ENCODE results near the gene SLC22A5. TPM values are rescaled to one million over a fixed set of nuclear protein-coding genes. Genes with fewer than 3 reads are reported as not detected.

The SLC22A5 gene
- total RNA-seq: 16.0 TPM

DNA sequence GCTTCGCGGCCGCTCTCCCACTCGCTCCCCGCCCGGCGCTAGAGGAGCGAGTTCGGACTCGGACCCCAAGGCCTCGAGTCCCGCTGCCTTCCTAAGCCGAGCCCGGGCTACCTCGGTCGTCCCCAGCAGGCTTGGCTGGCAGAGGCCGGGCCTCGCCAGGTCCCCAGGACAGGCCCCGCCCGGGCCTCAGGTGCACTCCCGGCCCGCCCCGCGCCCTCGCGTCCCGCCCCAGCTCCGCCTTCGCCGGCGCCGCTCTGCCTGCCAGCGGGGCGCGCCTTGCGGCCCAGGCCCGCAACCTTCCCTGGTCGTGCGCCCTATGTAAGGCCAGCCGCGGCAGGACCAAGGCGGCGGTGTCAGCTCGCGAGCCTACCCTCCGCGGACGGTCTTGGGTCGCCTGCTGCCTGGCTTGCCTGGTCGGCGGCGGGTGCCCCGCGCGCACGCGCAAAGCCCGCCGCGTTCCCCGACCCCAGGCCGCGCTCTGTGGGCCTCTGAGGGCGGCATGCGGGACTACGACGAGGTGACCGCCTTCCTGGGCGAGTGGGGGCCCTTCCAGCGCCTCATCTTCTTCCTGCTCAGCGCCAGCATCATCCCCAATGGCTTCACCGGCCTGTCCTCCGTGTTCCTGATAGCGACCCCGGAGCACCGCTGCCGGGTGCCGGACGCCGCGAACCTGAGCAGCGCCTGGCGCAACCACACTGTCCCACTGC lies at the start of gene SLC22A5:
SLC22A5 (plus strand) TSS at position 237 of the 707 bp plus-strand sequence; CDS start at position 500, 263 bp downstream.
- intact Hi-C loops (cut with DNase I): no loop called here
- DNase-seq (ENCODE audit: low spot score): peak; percentile 73

DNA sequence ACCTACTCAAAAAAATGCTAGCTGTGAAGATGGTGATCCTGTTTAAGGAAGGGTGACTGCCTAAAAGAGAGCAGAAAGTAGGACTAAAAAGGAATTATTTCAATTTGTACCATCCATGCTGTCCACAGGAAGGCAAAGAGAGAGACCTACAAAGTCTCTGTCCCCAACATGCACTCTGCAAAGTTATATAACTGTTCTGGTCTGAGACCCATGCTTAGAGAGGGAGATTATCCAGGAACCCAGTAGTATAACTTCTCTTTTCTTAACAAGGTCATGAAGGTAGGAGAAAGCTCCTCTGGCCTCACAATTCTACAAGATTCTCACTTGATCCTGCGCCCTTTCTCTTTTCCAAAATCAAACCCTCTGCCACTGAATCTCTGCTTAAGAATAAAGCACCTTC lies 49.5 kb upstream of the SLC22A5 start:
- ATAC-seq: no peak
- intact Hi-C loops (cut with DNase I): no loop called here
- no peak for DNase-seq (ENCODE audit: low spot score)

More for the DNA sequence above, at the start of gene SLC22A5:
- peak; percentile 70 for ATAC-seq

- peak; percentile 23 for ATAC-seq
- intact Hi-C loops (cut with DNase I): no loop called here
- no peak for DNase-seq (ENCODE audit: low spot score)
Measured at GRCh38 chr5:132321109-132321721, 48.3 kb upstream of the SLC22A5 start.

GRCh38 chr5:132322266-132322665 lies 47.2 kb upstream of the SLC22A5 start:
- intact Hi-C loops (cut with DNase I): no loop called here
- ATAC-seq (no peak), DNase-seq (ENCODE audit: low spot score) (no peak)

- ATAC-seq: no peak
- intact Hi-C loops (cut with DNase I): no loop called here
Measured at GRCh38 chr5:132323202-132323601, 46.3 kb upstream of the SLC22A5 start.

DNA sequence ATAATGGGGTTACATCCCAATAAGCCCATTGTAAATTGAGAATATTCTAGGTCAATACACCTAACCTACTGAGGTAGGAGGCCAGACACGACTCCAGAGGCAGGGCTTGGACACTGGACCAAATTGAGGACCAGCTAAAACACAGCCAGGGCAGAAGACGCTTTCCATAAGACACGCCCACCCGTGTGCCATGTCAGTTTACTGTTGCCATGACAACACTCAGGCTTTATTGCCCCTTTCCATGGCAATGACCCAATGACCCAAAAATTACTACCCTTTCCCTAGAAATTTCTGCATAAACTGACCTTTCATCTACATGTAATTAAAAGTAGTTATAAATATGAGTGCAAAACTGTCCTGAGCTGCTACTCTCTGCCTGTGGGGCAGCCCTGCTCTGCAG lies 43.8 kb upstream of the SLC22A5 start:
- DNase-seq (ENCODE audit: low spot score): no peak
- ATAC-seq: no peak
- intact Hi-C loops (cut with DNase I): no loop called here

More at GRCh38 chr5:132323202-132323601, 46.3 kb upstream of the SLC22A5 start:
- no peak for DNase-seq (ENCODE audit: low spot score)

- DNase-seq (ENCODE audit: low spot score) (no peak), ATAC-seq (peak; percentile 48)
- intact Hi-C loops (cut with DNase I): no loop called here
Measured at GRCh38 chr5:132327252-132327955, 42.1 kb upstream of the SLC22A5 start.

DNA sequence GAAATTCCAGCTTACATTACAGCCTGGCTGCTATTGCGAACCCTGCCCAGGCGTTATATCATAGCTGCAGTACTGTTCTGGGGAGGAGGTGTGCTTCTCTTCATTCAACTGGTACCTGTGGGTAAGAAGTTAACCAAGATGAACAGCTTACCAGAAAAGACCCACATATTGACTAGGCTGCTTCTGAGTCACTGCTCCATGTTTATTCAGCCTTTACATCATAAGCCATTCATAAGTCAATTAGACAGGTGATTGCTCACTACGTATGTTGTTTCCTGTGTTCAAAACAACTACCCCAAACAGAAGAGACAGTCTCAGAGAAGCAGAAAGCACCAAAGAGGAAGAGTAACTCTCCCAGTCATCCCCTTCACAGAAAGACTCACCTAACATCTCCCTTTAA lies 34.7 kb upstream of the SLC22A5 start:
- intact Hi-C loops (cut with DNase I): no loop called here
- ATAC-seq (no peak), DNase-seq (ENCODE audit: low spot score) (no peak)

GRCh38 chr5:132335402-132335801 lies 34.1 kb upstream of the SLC22A5 start:
- intact Hi-C loops (cut with DNase I): no loop called here
- DNase-seq (ENCODE audit: low spot score) (no peak), ATAC-seq (no peak)

- ATAC-seq (no peak), DNase-seq (ENCODE audit: low spot score) (no peak)
- intact Hi-C loops (cut with DNase I): no loop called here
Measured at GRCh38 chr5:132339502-132339901, 30.0 kb upstream of the SLC22A5 start.

GRCh38 chr5:132342291-132343180 lies 27.0 kb upstream of the SLC22A5 start:
- DNase-seq (ENCODE audit: low spot score) (no peak), ATAC-seq (no peak)
- intact Hi-C loops (cut with DNase I): no loop called here

DNA sequence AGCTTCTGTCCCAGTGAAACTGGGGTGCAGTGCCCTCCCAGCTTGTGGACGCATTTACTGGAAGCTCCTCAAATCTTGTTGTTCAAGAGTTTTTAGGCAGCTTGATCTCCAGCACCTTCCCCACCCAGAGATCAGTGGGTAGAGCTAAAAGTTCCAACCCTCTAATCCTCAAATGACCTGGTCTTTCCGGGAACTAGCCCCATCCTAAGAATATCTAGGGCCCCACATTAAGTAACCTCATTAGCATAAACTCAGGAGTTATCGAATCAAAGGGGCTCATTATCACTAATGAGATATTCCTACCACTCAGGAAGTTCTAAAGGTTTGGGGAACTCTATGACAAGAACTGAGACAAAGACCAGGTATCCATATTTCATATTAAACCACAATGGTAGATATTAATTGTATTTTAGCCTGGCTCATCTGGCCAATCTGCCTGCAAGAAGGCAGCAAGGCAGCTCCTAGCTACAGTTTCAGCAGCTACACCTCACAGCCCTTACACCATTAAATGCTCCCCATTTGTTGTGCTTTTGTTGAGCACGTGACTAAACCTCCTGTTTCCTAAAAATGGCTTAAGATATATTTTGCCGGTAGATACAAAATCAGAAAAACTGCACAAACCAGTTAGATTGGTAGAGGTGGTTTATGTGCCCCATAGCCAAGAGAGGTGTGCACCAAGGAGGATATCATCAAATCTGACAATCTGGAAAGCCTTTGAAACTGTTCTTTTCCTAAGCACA lies 24.6 kb upstream of the SLC22A5 start:
- ATAC-seq: no peak
- intact Hi-C loops (cut with DNase I): no loop called here
- no peak for DNase-seq (ENCODE audit: low spot score)

DNA sequence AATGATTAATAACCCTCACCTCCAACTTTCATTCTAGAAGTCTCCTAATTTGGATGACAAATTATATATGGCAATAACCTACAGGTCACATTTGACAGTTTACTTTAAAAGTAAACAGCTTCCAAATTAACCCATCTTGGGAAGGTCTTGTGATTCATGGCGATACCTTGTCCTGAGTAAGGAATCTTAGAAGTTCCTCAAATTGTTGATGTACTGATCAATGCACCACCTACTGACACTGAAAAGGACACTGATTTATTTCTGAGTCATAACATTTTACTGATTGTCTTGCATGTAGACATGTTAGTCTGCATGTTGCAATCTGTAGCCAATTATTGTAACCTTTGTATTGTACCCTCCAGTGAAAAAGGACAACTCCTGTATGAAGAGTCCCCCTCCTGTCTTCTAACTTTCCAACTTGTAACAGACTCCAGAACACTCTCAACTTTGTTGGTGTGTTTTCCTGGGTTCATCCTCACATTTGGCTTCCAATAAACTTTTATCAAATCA lies 16.0 kb upstream of the SLC22A5 start:
- ATAC-seq: no peak
- no peak for DNase-seq (ENCODE audit: low spot score)
- intact Hi-C loops (cut with DNase I): no loop called here

DNA sequence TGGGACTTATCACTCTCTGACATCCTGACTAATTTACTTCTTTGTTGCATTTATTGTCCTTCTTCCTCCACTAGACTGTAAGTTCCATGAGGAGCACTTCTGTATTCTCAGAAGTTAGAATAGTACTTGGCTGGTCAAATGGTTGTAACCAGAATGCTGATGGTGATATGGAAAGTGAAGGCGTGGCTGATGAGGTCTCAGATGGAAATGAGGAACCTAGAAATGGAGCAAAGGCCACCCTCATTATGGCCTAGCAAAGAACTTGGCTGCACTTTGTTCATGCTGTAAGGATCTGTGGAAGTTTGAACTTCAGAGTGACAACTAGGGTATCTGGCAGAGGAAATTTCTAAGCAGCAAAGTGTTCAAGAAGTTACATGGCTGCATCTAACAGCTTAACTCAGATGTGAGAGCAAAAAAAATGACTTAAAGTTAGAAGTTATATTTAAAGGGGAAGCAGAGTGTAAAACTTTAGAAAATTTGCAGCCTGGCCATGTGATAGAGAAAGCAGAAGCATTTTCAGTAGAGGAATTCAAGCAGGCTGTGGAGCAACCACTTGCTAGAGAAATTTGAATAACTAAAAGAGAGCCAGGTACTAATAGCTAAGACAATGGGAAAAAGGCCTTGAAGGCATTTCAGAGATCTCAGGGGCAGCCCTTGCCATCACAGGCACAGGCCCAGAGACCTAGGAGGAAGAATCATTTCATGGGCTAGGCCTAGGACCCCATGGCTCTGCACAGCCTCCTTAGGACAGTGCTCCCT lies 14.9 kb upstream of the SLC22A5 start:
- intact Hi-C loops (cut with DNase I): no loop called here
- DNase-seq (ENCODE audit: low spot score): no peak
- ATAC-seq: peak; percentile 44

- no peak for DNase-seq (ENCODE audit: low spot score)
- ATAC-seq: no peak
- intact Hi-C loops (cut with DNase I): no loop called here
Measured at GRCh38 chr5:132355140-132355765, 14.3 kb upstream of the SLC22A5 start.

DNA sequence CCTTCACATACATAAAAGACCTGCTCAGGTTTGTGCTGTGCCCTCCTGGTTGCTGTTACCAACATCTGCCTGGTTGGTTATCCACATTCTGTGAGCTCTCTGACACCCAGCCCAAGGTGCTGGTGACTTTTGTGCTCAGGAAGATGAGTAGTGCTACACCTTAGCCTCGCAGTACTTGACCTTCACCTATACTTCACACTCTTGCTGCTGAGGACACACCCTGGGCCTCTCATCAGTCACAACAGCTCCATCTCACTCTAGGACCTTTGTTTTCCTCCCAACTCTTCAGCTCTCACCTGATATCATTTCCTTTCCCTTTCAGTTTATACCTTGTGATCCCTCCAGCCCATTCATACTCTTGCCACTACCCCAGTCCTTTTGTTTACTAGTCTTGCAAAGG lies 10.7 kb upstream of the SLC22A5 start:
- intact Hi-C loops (cut with DNase I): no loop called here
- no peak for ATAC-seq
- no peak for DNase-seq (ENCODE audit: low spot score)

GRCh38 chr5:132362086-132362485 lies 7.4 kb upstream of the SLC22A5 start:
- intact Hi-C loops (cut with DNase I): no loop called here
- ATAC-seq: no peak
- DNase-seq (ENCODE audit: low spot score): no peak

Data from sciatic nerve (tissue), 2 donors.